Fibroblast of villous mesenchyme (primary cell): ENCODE measurements around the gene KCNAB2. TPM values are rescaled to one million over a fixed set of nuclear protein-coding genes. Genes with fewer than 3 reads are reported as not detected.

Experiments used
- DNase-seq: peaks from one replicate; pipeline ENCODE4 v3.0.0-alpha.2; 2010; ENCODE audit warnings: low read depth
- H3K4me3 ChIP-seq: 2 replicates; pipeline ENCODE4 v1.5.1; 2011; ENCODE audit warnings: low read depth, mild to moderate bottlenecking, low read length
- CTCF ChIP-seq: IDR thresholded peaks from 2 replicates; pipeline ENCODE4 v1.5.1; 2012; ENCODE audit warnings: low read depth, mild to moderate bottlenecking, low read length; ENCODE audit not compliant: insufficient read depth
- total RNA-seq: library from RNA; depleted of rRNA; stranded (reverse); fragments of >200 nt; gene quantifications from 2 replicates; pipeline ENCODE4 v1.2.3, GENCODE V29; 2012

KCNAB2 gene
- total RNA-seq, 1 donor: 2.6 TPM

DNA sequence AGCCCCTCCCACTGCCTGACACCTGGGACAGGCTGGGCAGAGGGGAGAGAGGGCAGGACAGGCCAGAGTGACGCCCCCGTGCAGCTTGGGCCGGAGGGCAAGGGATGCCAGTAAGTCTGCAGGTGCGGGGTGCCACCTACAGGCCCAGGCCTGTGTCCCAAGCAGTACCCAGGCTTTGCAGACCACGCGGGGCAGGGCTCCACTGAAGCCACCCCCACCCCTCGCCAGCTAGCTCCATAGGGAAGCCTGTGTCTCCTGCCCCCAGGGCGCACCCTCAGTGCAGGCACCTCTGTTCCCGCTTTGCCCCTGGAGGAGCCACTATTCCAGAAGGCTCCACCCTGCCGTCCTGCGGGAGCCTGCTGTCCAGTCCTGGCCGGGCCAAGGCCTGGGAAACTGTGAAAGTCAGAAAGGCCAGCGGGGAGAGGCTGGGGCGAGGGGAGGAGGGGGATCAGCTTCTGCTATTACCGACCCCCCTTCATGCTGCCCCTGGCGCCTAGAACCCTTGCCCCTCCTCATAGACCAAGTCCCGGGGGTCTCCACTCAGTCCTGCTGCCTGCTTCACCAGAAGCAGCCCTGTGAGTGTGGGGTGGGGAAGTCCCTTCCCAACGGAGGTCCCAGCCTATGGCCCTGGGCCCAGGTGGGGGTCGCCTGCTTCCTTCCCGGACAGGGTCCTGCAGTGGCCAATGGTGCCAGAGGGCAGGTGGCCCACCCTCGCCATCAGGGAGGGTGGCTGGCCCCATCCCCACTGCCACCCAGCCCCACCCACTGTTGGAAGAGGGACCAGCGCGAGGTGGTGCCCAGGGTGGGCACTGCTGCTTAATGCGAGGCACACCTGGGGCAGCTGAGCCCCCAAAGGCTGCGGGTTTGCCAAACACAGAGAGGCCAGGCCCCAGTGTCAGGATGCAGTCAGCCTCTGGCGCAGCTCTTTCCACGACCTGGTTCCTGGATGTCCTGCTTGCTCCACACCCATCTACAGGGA lies 54.4 kb downstream of the KCNAB2 start:
- DNase-seq: no peak
- H3K4me3 ChIP-seq: no peak overlapping the region
- no peak for TF ChIP-seq CTCF

DNA sequence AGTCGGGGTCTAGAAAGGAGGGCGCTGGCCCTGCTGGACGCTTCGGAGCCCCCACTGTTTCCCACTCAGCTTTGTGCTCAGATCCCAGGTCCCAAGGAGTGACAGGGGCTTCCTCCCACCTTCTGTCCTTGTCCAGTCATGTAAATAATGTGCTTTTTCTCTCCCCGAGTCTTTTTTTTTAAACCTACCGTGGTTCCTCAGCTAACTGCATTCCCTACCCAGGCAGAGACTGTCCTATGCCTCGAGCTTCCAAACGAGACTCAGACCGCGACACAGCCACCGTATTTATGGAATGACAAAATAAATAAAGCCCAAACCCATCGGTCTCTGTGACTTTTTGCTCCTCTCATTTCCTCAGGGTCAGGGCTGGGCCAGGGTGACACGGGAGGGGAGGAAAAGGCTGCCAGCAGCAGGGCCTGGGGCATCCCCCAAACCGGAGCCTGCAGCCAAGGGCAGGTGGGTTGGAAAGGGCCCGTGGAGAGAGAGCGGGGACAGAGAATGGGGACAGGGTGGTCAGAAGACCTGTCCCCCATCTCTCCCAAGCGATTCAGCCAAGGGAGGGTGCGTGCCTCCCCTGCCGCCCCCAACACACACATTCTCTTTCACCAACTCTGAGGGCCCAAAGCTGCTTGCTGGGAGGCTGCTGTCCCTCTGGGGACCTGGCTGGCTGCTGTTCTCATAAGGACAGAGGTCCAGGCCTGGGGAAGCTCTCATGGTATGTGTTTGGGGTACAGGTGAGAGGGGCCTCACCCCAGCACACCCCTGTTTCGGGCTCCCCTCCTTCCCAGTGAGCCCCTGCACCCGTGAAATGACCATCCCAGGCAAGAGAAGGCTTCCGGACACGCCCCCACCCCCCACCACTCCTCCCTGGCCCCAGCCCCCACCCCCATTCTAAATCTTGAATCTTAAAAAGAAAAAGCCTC lies 55.4 kb downstream of the KCNAB2 start:
- TF ChIP-seq CTCF: no peak
- H3K4me3 ChIP-seq: no peak overlapping the region
- no peak for DNase-seq

DNA sequence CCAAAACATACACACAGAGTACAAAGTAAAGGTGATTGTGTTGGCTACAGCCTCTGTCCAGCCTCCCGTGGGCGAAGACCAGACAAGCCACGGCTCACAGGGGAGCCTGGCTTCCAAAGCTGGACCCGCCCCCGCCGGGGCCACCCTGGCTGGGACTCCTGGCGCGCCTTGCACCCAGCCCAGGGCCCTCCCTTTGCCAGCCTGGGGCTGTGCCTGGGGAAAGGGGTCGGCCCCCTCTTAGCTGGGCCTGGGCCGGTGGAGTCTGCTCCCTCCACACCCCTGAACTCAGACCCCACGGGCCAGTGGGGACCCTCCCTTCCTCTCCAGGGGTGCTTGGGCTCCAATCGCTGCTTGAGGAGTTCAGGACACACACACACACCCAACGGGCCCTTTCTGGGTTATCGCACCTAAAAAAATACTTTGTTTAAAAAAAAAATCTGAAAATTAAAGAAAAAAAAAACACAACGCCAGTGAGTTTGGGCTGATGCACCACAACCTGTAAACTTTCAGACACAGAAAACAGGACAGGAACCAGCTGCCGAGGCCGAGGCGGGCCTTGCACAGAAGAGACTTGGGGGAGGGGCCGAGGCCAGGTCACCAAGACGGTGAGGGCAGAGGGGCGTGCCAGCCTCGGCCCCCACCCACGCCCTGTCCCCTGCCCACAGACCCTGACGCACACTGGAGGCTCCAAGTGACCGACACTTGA lies 56.3 kb downstream of the KCNAB2 start:
- DNase-seq: no peak
- TF ChIP-seq CTCF: no peak
- H3K4me3 ChIP-seq: no peak overlapping the region

DNA sequence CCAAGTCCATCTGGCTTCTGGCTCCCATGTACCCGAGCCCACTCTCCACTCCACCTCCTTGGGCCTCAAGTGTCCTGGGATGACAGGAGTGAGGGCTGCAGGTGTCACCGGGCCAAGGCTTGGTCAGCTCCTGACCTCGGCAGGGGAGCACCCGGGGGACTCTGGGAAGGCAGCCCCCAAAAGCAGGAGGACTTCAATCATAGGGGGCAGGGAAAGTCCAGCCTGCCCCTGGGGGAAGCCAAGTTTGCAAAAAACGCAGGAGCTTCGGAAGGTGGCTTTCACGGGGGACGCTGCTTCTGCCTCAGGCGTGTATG lies 56.8 kb downstream of the KCNAB2 start:
- no peak for TF ChIP-seq CTCF
- DNase-seq: no peak
- no peak overlapping the region for H3K4me3 ChIP-seq

DNA sequence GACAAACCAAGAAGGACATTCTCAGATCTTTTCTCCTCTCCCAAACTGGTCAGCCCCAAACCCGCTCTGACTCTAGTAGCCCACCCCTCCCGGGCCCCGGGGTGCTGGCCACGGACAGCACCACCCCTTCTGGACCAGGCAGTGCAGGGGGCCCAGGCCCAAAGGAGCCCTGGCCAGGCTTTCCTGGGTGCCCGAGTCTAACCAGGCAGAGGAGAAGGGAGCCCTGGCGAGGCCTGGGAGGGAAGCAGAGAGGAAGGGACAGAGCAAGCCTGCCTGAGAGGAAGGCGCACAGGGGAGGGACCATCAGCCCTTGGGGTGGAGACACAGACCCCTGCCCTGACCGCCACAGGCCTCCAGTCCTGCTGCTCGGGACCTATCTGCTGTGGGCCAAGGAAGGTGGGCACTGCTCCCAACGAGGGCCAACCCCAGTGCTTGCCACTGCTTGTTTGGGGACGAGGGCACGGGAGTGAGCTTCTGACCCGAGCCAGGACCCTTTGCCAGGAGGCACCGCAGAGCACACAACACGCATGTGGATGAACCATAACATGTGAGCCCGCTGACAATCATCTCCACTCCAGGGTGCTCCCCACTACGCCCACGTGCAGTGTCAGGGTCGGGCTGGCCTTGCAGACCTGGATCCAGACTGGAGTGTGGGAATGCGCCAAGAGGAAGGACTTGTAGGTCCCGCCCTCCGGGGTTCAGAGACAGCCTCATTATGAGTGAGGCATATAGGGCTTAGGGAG lies 57.6 kb downstream of the KCNAB2 start:
- no peak for TF ChIP-seq CTCF
- DNase-seq: no peak
- no peak overlapping the region for H3K4me3 ChIP-seq
